Measurements from ENCODE around the gene CCDC137.
"Not testable (repeated sequence)": the region's sequence is repeated elsewhere in the genome, so short reads cannot be mapped to it uniquely, and the experiment has no call there.

Gene CCDC137

GRCh38 chr17:81651692-81652091 lies 14.8 kb upstream of the CCDC137 start:
- DNase-seq = no peak

GRCh38 chr17:81652906-81653771 lies 13.4 kb upstream of the CCDC137 start:
- no peak for DNase-seq

- no peak for DNase-seq
These were observed 11.0 kb upstream of the CCDC137 start for GRCh38 chr17:81655378-81656117.

GRCh38 chr17:81656118-81656743 lies 10.3 kb upstream of the CCDC137 start, which contains the start of gene PDE6G:
TSS of gene PDE6G (minus strand) at chr17:81656542. CDS start at chr17:81653305, 3,237 bp downstream.
- no peak for DNase-seq

- no peak for DNase-seq
These were observed 9.7 kb upstream of the CCDC137 start for GRCh38 chr17:81656835-81657234.

GRCh38 chr17:81659038-81659437 lies 7.5 kb upstream of the CCDC137 start:
- no peak for DNase-seq

- DNase-seq = no peak
These were observed 6.1 kb upstream of the CCDC137 start for GRCh38 chr17:81660441-81660840.

GRCh38 chr17:81662002-81662401 lies 4.5 kb upstream of the CCDC137 start:
- DNase-seq = no peak

GRCh38 chr17:81664051-81664470 lies 2.5 kb upstream of the CCDC137 start:
- no peak for DNase-seq

- DNase-seq = peak; percentile 76
These were observed 1.1 kb upstream of the CCDC137 start for GRCh38 chr17:81665205-81666091.

GRCh38 chr17:81666092-81666341 lies 520 bp upstream of the CCDC137 start:
- DNase-seq = no peak

GRCh38 chr17:81667754-81668153 lies 1.2 kb downstream of the CCDC137 start:
- no peak for DNase-seq

- DNase-seq = no peak
These were observed 6.0 kb downstream of the CCDC137 start for GRCh38 chr17:81672504-81672903.

GRCh38 chr17:81672954-81673353 lies 6.4 kb downstream of the CCDC137 start:
- DNase-seq = no peak

- DNase-seq = no peak
These were observed 7.2 kb downstream of the CCDC137 start for GRCh38 chr17:81673561-81674258.

- DNase-seq = not testable (repeated sequence)
These were observed 9.1 kb downstream of the CCDC137 start for GRCh38 chr17:81675515-81676221.

- no peak for DNase-seq
These were observed 10.4 kb downstream of the CCDC137 start for GRCh38 chr17:81676906-81677305.

GRCh38 chr17:81680150-81680549 lies 13.6 kb downstream of the CCDC137 start:
- DNase-seq = no peak

GRCh38 chr17:81681672-81682071 lies 15.1 kb downstream of the CCDC137 start:
- DNase-seq = no peak

- no peak for DNase-seq
These were observed 16.1 kb downstream of the CCDC137 start for GRCh38 chr17:81682565-81683207.

- DNase-seq = no peak
These were observed 16.7 kb downstream of the CCDC137 start for GRCh38 chr17:81683208-81683583.

Measured in stimulated activated CD4-positive, alpha-beta T cell treated with anti-CD3 and anti-CD28 coated beads, Interleukin-1b, Interleukin-23, amount 100 ng/mL, for 48 hours (primary cell).